ENCODE measurements around the gene NEK2. TPM values are rescaled to one million over a fixed set of nuclear protein-coding genes. Genes with fewer than 3 reads are reported as not detected.

The NEK2 gene
- total RNA-seq, 1 experiment from 2014 or later = 17.6 TPM

DNA sequence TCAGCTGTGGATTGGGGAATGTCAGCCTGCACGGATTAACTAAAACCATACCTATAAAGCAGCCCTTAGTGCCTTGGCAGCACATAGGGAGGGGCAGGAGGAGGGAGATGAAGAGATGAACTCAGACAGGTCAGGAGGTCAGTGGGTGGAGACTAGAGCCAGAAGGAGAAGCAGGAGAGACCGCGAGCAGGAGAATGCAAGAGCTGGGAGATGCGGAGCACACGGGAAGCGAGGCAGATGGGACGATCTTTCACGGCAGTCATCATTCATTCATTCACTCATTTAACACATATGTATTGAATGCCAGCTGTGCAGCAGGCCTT is 41.9 kb downstream of the NEK2 start:
- no peaks in the 10 kb centered on the region; the same call in 1 of the 2 replicates for H3K27me3 Mint-ChIP-seq (ENCODE audit: low read depth)
- Histone ChIP-seq H3K23ac (ENCODE audit: insufficient read length, low read depth, low read length) (no peak overlapping the region), H3K18ac (ENCODE audit: insufficient read length, low read depth, low read length) (no peak overlapping the region), H2BK15ac (ENCODE audit: low read depth, low read length) (no peak overlapping the region), H3K56ac (ENCODE audit: insufficient read length, low read depth, low read length) (no peak overlapping the region), H3K79me2 (ENCODE audit: insufficient read depth, low read length) (no peaks in the 10 kb centered on the region), H3T11ph (ENCODE audit: low read length) (no peak overlapping the region), H3K9me3 (ENCODE audit: control insufficient read depth, low read depth, low read length) (no peaks in the 10 kb centered on the region), H2BK12ac (ENCODE audit: insufficient read length, low read depth, low read length) (no peak overlapping the region), H3K23me2 (ENCODE audit: insufficient read length, low read depth, low read length, poor library complexity, severe bottlenecking) (no peaks in the 10 kb centered on the region), H4K20me1 (ENCODE audit: control insufficient read depth, insufficient read depth, insufficient read length) (no peaks in the 10 kb centered on the region), H3K27me3 (ENCODE audit: insufficient read depth, low read length) (no peaks in the 10 kb centered on the region; the same call in 1 of the 2 replicates), H3K4me1 (ENCODE audit: insufficient read depth, low read length) (no peaks in the 10 kb centered on the region), H4K91ac (ENCODE audit: insufficient read length, low read depth, low read length) (no peak overlapping the region), H3K9ac (ENCODE audit: extremely low read depth, insufficient read length, low read length) (no peak overlapping the region), H3K79me1 (ENCODE audit: insufficient read depth, low read depth, low read length, poor library complexity, severe bottlenecking) (no peaks in the 10 kb centered on the region), H2BK20ac (ENCODE audit: low read depth, low read length, poor library complexity, severe bottlenecking) (no peak overlapping the region), H3K14ac (ENCODE audit: insufficient read depth, low read length) (no peak overlapping the region), H4K8ac (replicated peaks; ENCODE audit: insufficient read length, low read depth, low read length) (no peak overlapping the region), H3K27ac (ENCODE audit: insufficient read length, low read depth, low read length) (no peak overlapping the region), H2AFZ (ENCODE audit: low read length) (no peak overlapping the region), H3K4me2 (ENCODE audit: insufficient read depth, insufficient read length, low read length) (no peak overlapping the region), H2AK5ac (ENCODE audit: insufficient read length, low read length) (no peak overlapping the region), H3K4ac (ENCODE audit: low read depth, low read length) (no peak overlapping the region), H4K5ac (ENCODE audit: insufficient read length, low read depth, low read length) (no peak overlapping the region), H2BK5ac (ENCODE audit: insufficient read length, low read length) (no peak overlapping the region), H2BK120ac (ENCODE audit: low read depth, low read length, poor library complexity, severe bottlenecking) (no peak overlapping the region)
- no peak for DNase-seq
- no peak overlapping the region for H3K4me3 Mint-ChIP-seq
- H3K27ac Mint-ChIP-seq = no peak overlapping the region; a peak in 1 of 7 replicates
- TF ChIP-seq, protein P1, sequence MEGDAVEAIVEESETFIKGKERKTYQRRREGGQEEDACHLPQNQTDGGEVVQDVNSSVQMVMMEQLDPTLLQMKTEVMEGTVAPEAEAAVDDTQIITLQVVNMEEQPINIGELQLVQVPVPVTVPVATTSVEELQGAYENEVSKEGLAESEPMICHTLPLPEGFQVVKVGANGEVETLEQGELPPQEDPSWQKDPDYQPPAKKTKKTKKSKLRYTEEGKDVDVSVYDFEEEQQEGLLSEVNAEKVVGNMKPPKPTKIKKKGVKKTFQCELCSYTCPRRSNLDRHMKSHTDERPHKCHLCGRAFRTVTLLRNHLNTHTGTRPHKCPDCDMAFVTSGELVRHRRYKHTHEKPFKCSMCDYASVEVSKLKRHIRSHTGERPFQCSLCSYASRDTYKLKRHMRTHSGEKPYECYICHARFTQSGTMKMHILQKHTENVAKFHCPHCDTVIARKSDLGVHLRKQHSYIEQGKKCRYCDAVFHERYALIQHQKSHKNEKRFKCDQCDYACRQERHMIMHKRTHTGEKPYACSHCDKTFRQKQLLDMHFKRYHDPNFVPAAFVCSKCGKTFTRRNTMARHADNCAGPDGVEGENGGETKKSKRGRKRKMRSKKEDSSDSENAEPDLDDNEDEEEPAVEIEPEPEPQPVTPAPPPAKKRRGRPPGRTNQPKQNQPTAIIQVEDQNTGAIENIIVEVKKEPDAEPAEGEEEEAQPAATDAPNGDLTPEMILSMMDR (conservative IDR thresholded peaks at IDR 0.05) = no peak
- H3K36me3 Mint-ChIP-seq (ENCODE audit: insufficient read depth in 1 of 3, low read depth in 3 of 3) = no peaks in the 10 kb centered on the region
- WGBS (ENCODE audit: extremely low coverage, insufficient read length, low lambda C conversion rate) = no CpG with 5 or more reads among the region's 8 CpGs
- H3K9me3 Mint-ChIP-seq = no peaks in the 10 kb centered on the region
- H3K4me1 Mint-ChIP-seq = peaks cover 8 to 23% of the 10 kb centered on the region in 2 experiments
